CD1c-positive myeloid dendritic cell (primary cell): ENCODE measurements around the gene INPP4B.

Experiments used
- DNase-seq: peaks from one replicate; pipeline ENCODE4 v3.0.0-alpha.2; 2016; ENCODE audit errors: extremely low spot score

INPP4B gene

GRCh38 chr4:142142366-142143054, 703.6 kb downstream of the INPP4B start:
- DNase-seq = no peak

GRCh38 chr4:142141224-142141623, 704.9 kb downstream of the INPP4B start:
- DNase-seq = no peak

GRCh38 chr4:142130666-142131065, 715.4 kb downstream of the INPP4B start:
- no peak for DNase-seq

GRCh38 chr4:142129931-142130330, 716.2 kb downstream of the INPP4B start:
- no peak for DNase-seq

- no peak for DNase-seq
Measured at GRCh38 chr4:142129473-142129872, 716.6 kb downstream of the INPP4B start.

GRCh38 chr4:142128529-142128928, 717.6 kb downstream of the INPP4B start:
- no peak for DNase-seq

- DNase-seq = peak; percentile 69
Measured at GRCh38 chr4:142126890-142127497, 719.1 kb downstream of the INPP4B start.

GRCh38 chr4:142124874-142125273, 721.2 kb downstream of the INPP4B start:
- DNase-seq = no peak

GRCh38 chr4:142121448-142122350, 724.4 kb downstream of the INPP4B start:
- DNase-seq = no peak

GRCh38 chr4:142120921-142121320, 725.2 kb downstream of the INPP4B start:
- no peak for DNase-seq

- no peak for DNase-seq
Measured at GRCh38 chr4:142112451-142112850, 733.6 kb downstream of the INPP4B start.

GRCh38 chr4:142110136-142110535, 736.0 kb downstream of the INPP4B start:
- no peak for DNase-seq

- DNase-seq = no peak
Measured at GRCh38 chr4:142104041-142104440, 742.1 kb downstream of the INPP4B start.

GRCh38 chr4:142101401-142101800, 744.7 kb downstream of the INPP4B start:
- DNase-seq = no peak

GRCh38 chr4:142100941-142101340, 745.2 kb downstream of the INPP4B start:
- no peak for DNase-seq

GRCh38 chr4:142098900-142099545, 747.1 kb downstream of the INPP4B start:
- no peak for DNase-seq

GRCh38 chr4:142098380-142098779, 747.7 kb downstream of the INPP4B start:
- DNase-seq = no peak

- DNase-seq = no peak
Measured at GRCh38 chr4:142097015-142097414, 749.1 kb downstream of the INPP4B start.

- no peak for DNase-seq
Measured at GRCh38 chr4:142095886-142096605, 750.1 kb downstream of the INPP4B start.

- DNase-seq = no peak
Measured at GRCh38 chr4:142092941-142093340, 753.2 kb downstream of the INPP4B start.

GRCh38 chr4:142091691-142092182, 754.4 kb downstream of the INPP4B start:
- no peak for DNase-seq
